GM23338 (cell line): Measurements from ENCODE around the gene DIRAS3. TPM values are rescaled to one million over a fixed set of nuclear protein-coding genes. Genes with fewer than 3 reads are reported as not detected.
A peak's percentile ranks its signal among the peaks of the same experiment; 100 is the strongest.

Experiments
- ATAC-seq: fragments of 200-7000 bp; cut with Tn5 transposase; 3 replicates; pipeline ENCODE4 v1.9.1; 2020
- DNase-seq: peaks from one replicate; pipeline ENCODE4 v3.0.0-alpha.2; 2015; ENCODE audit warnings: low spot score
- H2AFZ ChIP-seq: fragments of 200-600 bp; sonication (generic); 2 replicates; pipeline ENCODE4 v1.8.0; 2016; ENCODE audit warnings: antibody characterized with exemption, mild to moderate bottlenecking, moderate library complexity
- H3F3A ChIP-seq: fragments of 200-600 bp; sonication (generic); replicated peaks from 2 replicates; pipeline ENCODE4 v1.8.0; 2017; ENCODE audit warnings: antibody characterized with exemption, mixed run types, low read depth
- H3K27ac ChIP-seq: fragments of 200-600 bp; sonication (generic); 2 replicates; pipeline ENCODE4 v1.6.1; 2016; ENCODE audit warnings: low read depth
- H3K27me3 ChIP-seq: fragments of 200-600 bp; sonication (generic); 2 replicates; pipeline ENCODE4 v1.8.0; 2016; ENCODE audit warnings: mild to moderate bottlenecking, mixed run types, moderate library complexity; ENCODE audit not compliant: insufficient read depth
- H3K36me3 ChIP-seq: fragments of 200-600 bp; sonication (generic); 2 replicates; pipeline ENCODE4 v1.8.0; 2016; ENCODE audit warnings: mild to moderate bottlenecking; ENCODE audit not compliant: insufficient read depth
- H3K4me1 ChIP-seq: fragments of 200-600 bp; sonication (generic); 2 replicates; pipeline ENCODE4 v1.8.0; 2016; ENCODE audit warnings: mild to moderate bottlenecking, moderate library complexity; ENCODE audit not compliant: insufficient read depth
- H3K4me2 ChIP-seq: fragments of 200-600 bp; sonication (generic); 2 replicates; pipeline ENCODE4 v1.7.1; 2017; ENCODE audit warnings: mixed run types
- H3K4me3 ChIP-seq: fragments of 200-600 bp; sonication (generic); 2 replicates; pipeline ENCODE4 v1.6.1; 2016; ENCODE audit warnings: mixed run types
- H3K79me2 ChIP-seq: fragments of 200-600 bp; sonication (generic); replicated peaks from 2 replicates; pipeline ENCODE4 v1.8.0; 2017; ENCODE audit warnings: mild to moderate bottlenecking; ENCODE audit not compliant: insufficient read depth
- H3K9me2 ChIP-seq: fragments of 200-600 bp; sonication (generic); 2 replicates; pipeline ENCODE4 v1.8.0; 2017; ENCODE audit not compliant: insufficient read depth
- H4K20me1 ChIP-seq: fragments of 200-600 bp; sonication (generic); replicated peaks from 2 replicates; pipeline ENCODE4 v1.8.0; 2017; ENCODE audit warnings: mild to moderate bottlenecking; ENCODE audit not compliant: insufficient read depth
- H3K27ac Mint-ChIP-seq: 2 replicates; pipeline ENCODE4 v1.8.0; 2020; ENCODE audit warnings: inconsistent platforms, mild to moderate bottlenecking, moderate library complexity, mixed read lengths
- H3K27me3 Mint-ChIP-seq: 3 replicates; pipeline ENCODE4 v1.8.0; 2022; ENCODE audit warnings: low read depth, mild to moderate bottlenecking, moderate library complexity, mixed read lengths, inconsistent platforms; ENCODE audit not compliant: insufficient read depth, poor library complexity
- H3K36me3 Mint-ChIP-seq: 3 replicates; pipeline ENCODE4 v1.8.0; 2021; ENCODE audit warnings: low read depth, mild to moderate bottlenecking, inconsistent platforms, moderate library complexity, mixed read lengths
- H3K4me1 Mint-ChIP-seq: 3 replicates; pipeline ENCODE4 v1.8.0; 2020; ENCODE audit warnings: mild to moderate bottlenecking, inconsistent platforms, mixed read lengths
- H3K4me3 Mint-ChIP-seq: 3 replicates; pipeline ENCODE4 v1.8.0; 2021; ENCODE audit warnings: moderate library complexity, mild to moderate bottlenecking, inconsistent platforms, mixed read lengths
- H3K9me3 Mint-ChIP-seq: 3 replicates; pipeline ENCODE4 v1.8.0; 2020; ENCODE audit warnings: moderate library complexity, mild to moderate bottlenecking, inconsistent platforms, mixed read lengths
- CREB1 ChIP-seq: fragments of 250-450 bp; sonication (Bioruptor Pico); IDR thresholded peaks from 2 replicates; pipeline ENCODE4 v1.5.0; 2020; ENCODE audit warnings: low read depth, mild to moderate bottlenecking, moderate library complexity
- CTCF ChIP-seq, 2 experiments: fragments of 200-600 bp in 1 of 2; sonication (generic) in 1 of 2; conservative IDR thresholded peaks; 2 replicates each; pipeline versions ENCODE4 v1.5.1 to v1.6.1; 2016 to 2017; ENCODE audit warnings: antibody characterized with exemption in 2 of 2, low read depth in 2 of 2, mild to moderate bottlenecking in 2 of 2, moderate library complexity in 1 of 2
- ETS1 ChIP-seq: IDR thresholded peaks from 2 replicates; pipeline ENCODE4 v1.6.1; 2016; ENCODE audit warnings: antibody characterized with exemption
- EZH2 ChIP-seq: fragments of 200-600 bp; sonication (generic); IDR thresholded peaks from one replicate; pipeline ENCODE4 v1.8.0; 2017; ENCODE audit warnings: antibody characterized with exemption, mild to moderate bottlenecking, low read depth; ENCODE audit not compliant: unreplicated experiment
- EZH2phosphoT487 ChIP-seq: fragments of 200-600 bp; sonication (generic); IDR thresholded peaks from one replicate; pipeline ENCODE4 v1.8.1; 2018; ENCODE audit warnings: antibody characterized with exemption; ENCODE audit not compliant: unreplicated experiment
- JUNB ChIP-seq: IDR thresholded peaks from one replicate; pipeline ENCODE4 v1.6.1; 2016; ENCODE audit warnings: antibody characterized with exemption; ENCODE audit not compliant: unreplicated experiment
- NANOG ChIP-seq: IDR thresholded peaks from 2 replicates; pipeline ENCODE4 v1.6.1; 2016; ENCODE audit warnings: antibody characterized with exemption, borderline replicate concordance
- POLR2AphosphoS5 ChIP-seq: IDR thresholded peaks from 2 replicates; pipeline ENCODE4 v1.6.1; 2016; ENCODE audit warnings: antibody characterized with exemption, low read depth
- ZNF114 ChIP-seq: fragments of 250-450 bp; sonication (Bioruptor Pico); IDR thresholded peaks from 2 replicates; pipeline ENCODE4 v1.5.0; 2020; ENCODE audit warnings: mild to moderate bottlenecking, moderate library complexity
- ZNF331 ChIP-seq: fragments of 250-450 bp; sonication (Bioruptor Pico); IDR thresholded peaks from 2 replicates; pipeline ENCODE4 v1.5.0; 2020; ENCODE audit warnings: low read depth, mild to moderate bottlenecking, moderate library complexity
- ZNF462 ChIP-seq: fragments of 250-450 bp; sonication (Bioruptor Pico); IDR thresholded peaks from 2 replicates; pipeline ENCODE4 v1.5.0; 2020; ENCODE audit warnings: mild to moderate bottlenecking, moderate library complexity
- long read RNA-seq: library from polyadenylated mRNA; unstranded; transcript quantifications from one replicate; pipeline ENCODE4 v2.0.0, GENCODE V29; 2020; ENCODE audit not compliant: unreplicated experiment
- polyA plus RNA-seq: library from polyadenylated mRNA; unstranded; fragments of >200 nt; fragmentation: Nextera tagmentation; extraction: Ambion mirVana; gene quantifications from 2 replicates; pipeline ENCODE4 v1.2.1, GENCODE V29; 2016
- total RNA-seq: library from RNA; depleted of rRNA; stranded (reverse); fragments of >200 nt; shearing (Covaris generic); gene quantifications from 2 replicates; pipeline ENCODE4 v1.2.3, GENCODE V29; 2014; rRNA removed

DIRAS3 gene
- total RNA-seq (0.12 and 0.21 TPM in 2 replicates), polyA plus RNA-seq (0.40 and 0.54 TPM in 2 replicates)
- long read RNA-seq: 0 reads

- ATAC-seq (peak; percentile 42), DNase-seq (peak; percentile 44)
- Mint-ChIP-seq H3K36me3 (no peaks in the 10 kb centered on the region), H3K27me3 (peaks cover 24% of the 10 kb centered on the region), H3K4me3 (peak within 1 kb of the TSS; percentile 73), H3K9me3 (no peaks in the 10 kb centered on the region), H3K4me1 (peaks cover 11% of the 10 kb centered on the region), H3K27ac (no peak within 1 kb of the TSS)
- Histone ChIP-seq H3K9me2 (no peaks in the 10 kb centered on the region), H2AFZ (peak within 1 kb of the TSS; percentile 96), H3K79me2 (no peaks in the 10 kb centered on the region), H3K4me2 (peak within 1 kb of the TSS; percentile 84), H3K27me3 (peaks cover 40% of the 10 kb centered on the region), H3F3A (0 out of 2 replicates have a peak, but pooled peaks cover 2% of the 10 kb centered on the region), H3K4me1 (peaks cover 35% of the 10 kb centered on the region), H3K27ac (no peak within 1 kb of the TSS), H4K20me1 (no peaks in the 10 kb centered on the region), H3K36me3 (no peaks in the 10 kb centered on the region), H3K4me3 (peak within 1 kb of the TSS; percentile 63)
- no peak for TF ChIP-seq POLR2AphosphoS5
- TF ChIP-seq ZNF331 (CRISPR knock-in tag): no peak
- TF ChIP-seq NANOG: no peak
- TF ChIP-seq EZH2: peak; percentile 49
These were observed at the start of gene DIRAS3 for GRCh38 chr1:68049941-68050878. Gene DIRAS3, minus strand, starts transcription at chr1:68050627. Its CDS starts 3,330 bp downstream, at chr1:68047297.

- no peaks in the 10 kb centered on the region for H3K79me2 ChIP-seq
- H3K9me2 ChIP-seq: no peaks in the 10 kb centered on the region
- H4K20me1 ChIP-seq: no peaks in the 10 kb centered on the region
- H3K36me3 ChIP-seq: no peaks in the 10 kb centered on the region
- H3K27me3 Mint-ChIP-seq: peaks cover 2% of the 10 kb centered on the region
- no peaks in the 10 kb centered on the region for H3K9me3 Mint-ChIP-seq
- no peaks in the 10 kb centered on the region for H3K36me3 Mint-ChIP-seq
- DNase-seq: no peak
- H3K27ac ChIP-seq: no peak overlapping the region
- H3K27me3 ChIP-seq: no peaks in the 10 kb centered on the region
- no peaks in the 10 kb centered on the region for H3K4me1 ChIP-seq
- no peaks in the 10 kb centered on the region for H3K4me1 Mint-ChIP-seq
- TF ChIP-seq POLR2AphosphoS5 (no peak), EZH2phosphoT487 (no peak), JUNB (no peak), ZNF114 (CRISPR knock-in tag) (no peak), ETS1 (no peak), CREB1 (no peak), CTCF (conservative IDR thresholded peaks at IDR 0.05; ENCODE audit: low read depth in 2 of 2) (no peak), ZNF331 (CRISPR knock-in tag) (no peak), ZNF462 (CRISPR knock-in tag) (no peak), NANOG (no peak)
- no peak overlapping the region for H3K4me2 ChIP-seq
- H3K4me3 Mint-ChIP-seq: no peak overlapping the region
- H2AFZ ChIP-seq: no peak overlapping the region
- no peak overlapping the region for H3K27ac Mint-ChIP-seq
- no peak for ATAC-seq
- no peak overlapping the region for H3K4me3 ChIP-seq
- H3F3A ChIP-seq: no peaks in the 10 kb centered on the region
These were observed 43.3 kb upstream of the DIRAS3 start for GRCh38 chr1:68093737-68094136.
